SKM-1 (cell line): Measurements from ENCODE around the gene ZCCHC24.

ENCODE experiments used
- DNase-seq: peaks from one replicate; lab custom pipeline; 2025; ENCODE audit not compliant: unreplicated experiment; lab: John Stamatoyannopoulos, UW

The ZCCHC24 gene

DNA sequence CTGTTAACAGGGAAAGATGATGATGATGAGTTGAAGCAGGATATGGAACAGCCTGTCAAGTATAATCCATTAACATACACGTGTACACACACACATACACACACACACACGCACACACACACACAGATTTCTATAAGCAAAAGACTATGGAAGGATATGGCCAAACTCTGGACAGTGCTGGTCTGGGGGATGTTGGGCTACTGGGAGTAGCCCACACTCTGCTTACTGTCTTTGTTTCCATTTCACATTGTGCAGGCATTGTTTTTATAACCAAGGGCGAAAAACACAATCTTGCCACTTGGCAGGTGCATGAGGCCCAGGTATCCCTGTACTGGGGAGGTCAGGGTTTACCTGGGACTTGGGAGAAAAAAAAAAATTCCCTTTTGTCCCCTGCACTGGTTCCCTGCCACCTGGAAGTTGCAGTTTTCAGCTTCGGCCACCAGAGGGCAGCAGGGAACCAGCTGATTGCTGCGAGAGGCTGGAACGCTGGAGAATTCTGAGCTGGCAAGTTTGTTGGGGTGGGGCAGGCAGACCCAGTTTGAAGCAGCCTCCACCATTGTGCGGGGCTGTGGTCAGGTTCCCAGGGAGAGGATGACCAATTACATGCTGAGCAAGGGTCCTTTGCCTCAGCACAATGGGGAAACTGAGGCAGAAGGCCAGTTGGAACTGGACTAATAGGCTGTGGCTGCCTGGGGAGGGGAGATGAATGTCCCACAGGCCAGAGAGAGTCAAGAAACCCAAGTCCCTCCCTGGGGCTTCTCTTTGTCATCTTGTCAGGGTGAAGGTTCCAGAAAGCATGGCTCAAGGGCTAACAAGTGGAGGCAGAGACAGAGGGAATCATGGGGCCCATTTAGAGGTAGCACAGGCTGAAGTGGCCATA, 70.9 kb downstream of the ZCCHC24 start:
- DNase-seq = peak; percentile 70

- no peak for DNase-seq
Observed at GRCh38 chr10:79372871-79373270, 72.6 kb downstream of the ZCCHC24 start.

DNA sequence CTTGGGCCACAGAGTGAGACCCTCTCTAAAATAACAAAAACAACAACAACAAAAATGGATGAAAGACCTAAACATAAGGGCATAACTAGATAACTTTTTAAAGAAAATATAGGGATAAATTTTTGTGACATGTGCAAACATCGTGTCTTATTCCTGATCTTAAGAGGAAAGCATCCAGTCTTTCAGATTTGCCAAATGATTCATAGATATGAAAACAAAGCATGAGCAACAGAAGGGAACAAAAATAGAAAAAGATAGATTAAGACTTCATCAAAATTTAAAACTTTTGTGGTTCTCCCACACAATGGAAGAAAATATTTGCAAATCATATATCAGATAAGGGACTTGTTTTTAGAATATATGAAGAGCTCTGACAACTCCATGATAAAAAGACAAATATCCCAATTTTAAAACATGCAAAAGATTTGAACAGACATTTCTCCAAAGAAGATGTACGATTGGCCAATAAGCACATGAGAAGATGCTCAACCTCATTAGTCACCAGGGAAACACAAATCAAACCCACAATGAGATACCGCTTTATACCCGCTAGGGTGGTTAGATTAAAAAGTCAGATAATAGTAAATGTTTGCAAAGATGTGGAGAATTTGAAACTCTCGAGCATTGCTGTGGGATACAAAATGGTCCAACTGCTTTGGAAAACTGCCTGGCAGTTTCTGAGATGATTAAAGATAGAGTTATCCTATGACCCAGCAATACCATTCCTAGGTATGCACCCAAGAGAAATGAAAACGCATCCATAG, 77.8 kb downstream of the ZCCHC24 start:
- DNase-seq = no peak

DNA sequence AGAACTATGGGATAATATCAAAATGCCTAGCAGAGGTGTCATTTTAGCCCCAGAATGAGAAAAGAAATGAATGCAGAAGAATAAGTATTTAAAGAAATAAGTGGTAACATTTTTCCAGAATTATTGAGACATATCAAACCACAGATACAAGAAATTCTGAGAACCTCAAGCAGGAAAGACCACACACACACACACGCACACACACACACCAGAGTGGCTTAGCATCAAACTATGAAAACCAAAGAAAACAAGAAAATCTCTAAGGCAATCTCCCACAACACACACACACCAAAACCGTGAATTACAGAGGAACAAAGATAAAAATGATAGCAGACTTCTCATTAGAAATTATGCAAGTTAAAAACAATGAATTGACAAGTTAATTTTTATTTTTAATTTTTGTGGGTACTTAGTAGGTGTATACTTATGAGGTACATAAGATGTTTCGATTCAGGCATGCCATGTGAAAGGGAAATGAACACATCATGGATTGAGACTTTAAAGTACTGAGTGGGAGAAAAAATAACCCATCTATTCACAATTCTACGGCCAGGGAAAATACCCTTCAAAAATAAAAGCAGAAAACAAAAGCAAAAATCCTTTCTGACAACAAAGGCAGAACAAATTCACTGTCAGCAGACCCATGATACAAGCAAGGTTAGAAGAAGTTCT, 83.6 kb downstream of the ZCCHC24 start:
- no peak for DNase-seq

DNA sequence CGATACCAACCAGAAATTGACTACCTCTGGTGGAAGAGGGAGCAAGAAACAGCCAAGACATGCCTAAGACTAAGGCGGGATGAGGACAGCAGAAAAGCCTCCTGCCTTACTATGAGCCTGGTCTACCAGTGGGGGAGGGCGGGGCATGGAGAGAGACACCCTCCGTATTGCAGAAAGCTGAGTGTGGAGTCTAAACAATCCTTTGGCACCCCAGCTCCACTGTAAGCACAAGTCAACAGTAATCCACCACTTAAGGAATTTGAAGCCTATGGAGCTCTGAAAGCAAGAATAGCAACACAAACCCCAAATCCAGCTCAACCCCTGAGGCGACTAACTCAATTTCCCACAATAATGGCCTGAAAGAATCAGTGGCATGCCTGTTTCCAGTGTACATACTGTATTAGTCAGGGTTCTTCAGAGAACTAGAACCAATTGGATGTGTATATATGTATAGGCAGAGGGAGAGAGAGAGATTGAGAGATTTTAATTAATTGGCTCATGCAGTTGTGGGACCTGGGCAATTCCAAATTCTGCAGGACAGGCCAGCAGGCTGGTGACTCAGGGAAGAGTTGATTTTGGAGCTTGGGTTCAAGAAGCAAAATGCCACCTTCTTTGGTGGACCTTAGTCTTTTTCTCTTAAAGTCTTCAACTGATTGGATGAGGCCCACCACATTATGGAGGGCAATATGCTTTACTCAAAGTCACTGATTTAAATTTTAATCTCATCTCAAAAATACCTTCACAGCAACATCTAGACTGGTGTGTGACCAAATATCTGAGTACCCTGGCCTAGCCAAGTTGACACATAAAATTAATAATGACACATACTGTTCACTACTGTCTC, 84.7 kb downstream of the ZCCHC24 start:
- DNase-seq = no peak

DNA sequence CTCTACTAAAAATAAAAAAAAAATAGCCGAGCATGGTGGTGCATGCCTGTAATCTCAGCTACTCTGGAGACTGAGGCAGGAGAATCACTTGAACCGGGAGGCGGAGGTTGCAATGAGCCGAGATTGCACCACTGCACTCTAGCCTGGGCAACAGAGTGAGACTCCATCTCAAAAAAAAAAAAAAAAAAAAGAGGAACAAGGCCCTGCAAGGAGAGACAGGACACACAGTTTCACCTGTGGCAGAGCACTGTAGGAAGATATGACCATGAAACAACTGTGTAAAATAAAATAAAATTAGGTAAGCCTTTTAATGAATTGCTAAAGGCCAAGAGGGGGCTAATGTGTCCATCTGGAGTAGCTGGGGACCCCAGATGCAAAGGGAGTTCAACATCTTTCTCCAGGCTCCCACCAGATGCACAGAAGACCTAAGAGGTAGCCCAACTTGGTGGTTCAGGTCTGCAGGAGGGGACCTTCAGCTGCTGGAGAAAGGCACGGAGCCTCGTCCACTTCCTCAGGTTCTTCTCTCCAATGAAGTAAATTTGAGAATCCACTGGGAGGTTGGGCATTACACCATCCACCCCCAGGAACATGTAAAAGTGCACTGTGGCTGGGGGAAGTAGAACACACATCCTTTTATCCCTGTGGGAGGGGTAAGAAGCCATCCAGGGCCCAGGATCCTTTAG, 85.5 kb downstream of the ZCCHC24 start:
- DNase-seq = no peak

DNA sequence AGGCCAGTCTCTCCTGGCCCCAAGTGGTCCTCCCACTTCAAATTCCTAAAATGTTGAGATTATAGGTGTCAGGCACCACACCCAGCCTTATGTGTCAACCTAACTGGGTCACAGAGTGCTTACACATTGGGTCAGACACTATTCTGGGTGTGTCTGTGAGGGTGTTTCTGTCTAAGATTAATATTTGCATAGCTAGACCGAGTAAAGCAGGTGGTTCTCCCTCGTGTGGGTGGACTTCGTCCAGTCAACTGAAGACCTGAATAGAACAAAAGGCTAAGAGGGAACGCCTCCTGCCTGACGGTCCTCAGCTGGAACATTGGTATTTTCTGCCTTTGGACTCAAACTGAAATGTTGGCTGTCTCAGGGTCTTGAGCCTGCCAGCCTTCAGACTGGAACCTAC, 86.6 kb downstream of the ZCCHC24 start:
- no peak for DNase-seq

DNA sequence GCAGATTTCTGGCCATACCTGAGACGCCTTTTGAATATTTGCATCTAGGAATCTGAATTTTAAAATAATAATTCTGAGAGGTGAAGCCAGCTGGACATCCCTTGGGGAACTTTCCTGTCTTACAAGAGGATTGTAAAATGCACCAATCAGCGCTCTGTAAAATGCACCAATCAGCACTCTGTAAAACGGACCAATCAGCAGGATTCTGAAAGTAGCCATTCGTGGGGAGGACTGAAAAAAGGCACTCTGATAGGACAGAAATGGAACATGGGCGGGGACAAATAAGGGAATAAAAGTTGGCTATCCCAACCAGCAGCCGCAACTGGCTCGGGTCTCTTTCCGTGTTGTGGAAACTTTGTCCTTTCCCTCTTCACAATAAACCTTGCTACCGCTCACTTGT, 88.2 kb downstream of the ZCCHC24 start:
- no peak for DNase-seq

GRCh38 chr10:79356104-79356503, 89.3 kb downstream of the ZCCHC24 start:
- peak; percentile 42 for DNase-seq

DNA sequence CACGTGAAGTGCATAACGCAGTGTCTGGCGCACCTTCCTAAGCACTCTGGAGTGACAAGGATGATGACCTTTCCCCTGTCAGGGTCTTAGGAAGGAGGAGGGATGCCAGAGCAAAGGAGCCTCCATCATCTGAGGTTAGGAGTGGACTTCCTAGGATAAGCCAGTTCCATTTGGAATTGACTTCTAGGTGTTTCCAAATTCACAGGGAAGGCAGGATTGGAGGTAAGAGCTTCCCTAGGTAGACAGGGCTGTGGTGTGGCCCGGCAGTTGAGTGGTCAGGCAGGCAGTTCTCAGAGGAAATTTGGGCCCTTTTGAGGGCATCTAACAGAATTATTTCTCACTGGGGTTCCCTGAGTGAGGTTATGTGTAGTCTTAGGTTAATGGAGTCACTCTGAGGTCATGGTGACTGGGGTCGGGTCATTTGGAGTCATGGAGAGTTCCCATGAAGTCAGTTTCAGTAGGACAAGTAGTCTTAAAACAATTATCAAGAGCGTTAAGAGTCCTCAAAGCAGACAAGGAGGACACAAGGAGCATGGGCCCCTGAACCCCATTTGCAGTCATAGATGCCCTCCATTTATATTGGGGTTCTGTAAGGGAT, 89.9 kb downstream of the ZCCHC24 start:
- DNase-seq = no peak

GRCh38 chr10:79354615-79355014, 90.8 kb downstream of the ZCCHC24 start:
- no peak for DNase-seq

GRCh38 chr10:79354141-79354540, 91.3 kb downstream of the ZCCHC24 start:
- DNase-seq = no peak

- no peak for DNase-seq
Observed at GRCh38 chr10:79353726-79354125, 91.7 kb downstream of the ZCCHC24 start.

DNA sequence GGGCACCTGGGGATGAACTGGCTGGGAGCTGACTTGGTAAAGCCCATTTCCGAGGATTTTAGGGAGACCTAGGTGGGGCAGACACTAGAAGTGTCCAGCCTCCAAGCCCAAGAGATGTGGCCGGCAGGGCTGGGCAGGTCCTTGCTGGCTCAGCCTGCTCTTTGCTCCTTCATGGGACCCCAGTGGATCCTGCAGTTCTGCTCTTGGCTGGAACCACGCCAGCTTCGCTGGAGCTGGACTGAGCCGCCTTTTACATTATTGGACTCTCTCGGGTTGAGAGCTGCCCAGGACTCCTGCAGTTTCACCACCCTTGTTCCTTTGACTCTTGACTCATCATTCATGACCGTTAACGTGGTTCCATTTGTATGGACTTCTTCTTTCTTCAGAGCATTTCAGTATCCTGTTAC, 92.4 kb downstream of the ZCCHC24 start:
- DNase-seq = peak; percentile 6

GRCh38 chr10:79352035-79352877, 93.2 kb downstream of the ZCCHC24 start:
- no peak for DNase-seq

DNA sequence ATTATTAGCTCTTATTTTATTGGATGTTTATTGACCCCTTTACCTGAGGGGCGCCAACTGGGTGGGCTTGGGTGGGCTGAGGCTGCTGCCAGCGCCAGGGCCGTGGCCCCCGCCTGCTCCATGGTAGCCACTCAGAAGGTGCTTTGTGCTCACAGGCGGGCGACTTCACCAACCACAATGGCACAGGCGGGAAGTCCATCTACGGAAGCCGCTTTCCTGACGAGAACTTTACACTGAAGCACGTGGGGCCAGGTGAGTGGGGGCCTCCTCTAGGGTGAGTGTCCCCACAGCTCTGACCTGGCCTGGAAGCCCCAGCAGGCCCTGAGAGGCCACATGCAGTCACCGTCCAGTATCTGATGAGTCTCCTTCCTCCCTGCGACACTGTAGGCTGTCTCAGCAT, 94.1 kb downstream of the ZCCHC24 start:
- no peak for DNase-seq

GRCh38 chr10:79350407-79351154, 94.8 kb downstream of the ZCCHC24 start:
- no peak for DNase-seq

DNA sequence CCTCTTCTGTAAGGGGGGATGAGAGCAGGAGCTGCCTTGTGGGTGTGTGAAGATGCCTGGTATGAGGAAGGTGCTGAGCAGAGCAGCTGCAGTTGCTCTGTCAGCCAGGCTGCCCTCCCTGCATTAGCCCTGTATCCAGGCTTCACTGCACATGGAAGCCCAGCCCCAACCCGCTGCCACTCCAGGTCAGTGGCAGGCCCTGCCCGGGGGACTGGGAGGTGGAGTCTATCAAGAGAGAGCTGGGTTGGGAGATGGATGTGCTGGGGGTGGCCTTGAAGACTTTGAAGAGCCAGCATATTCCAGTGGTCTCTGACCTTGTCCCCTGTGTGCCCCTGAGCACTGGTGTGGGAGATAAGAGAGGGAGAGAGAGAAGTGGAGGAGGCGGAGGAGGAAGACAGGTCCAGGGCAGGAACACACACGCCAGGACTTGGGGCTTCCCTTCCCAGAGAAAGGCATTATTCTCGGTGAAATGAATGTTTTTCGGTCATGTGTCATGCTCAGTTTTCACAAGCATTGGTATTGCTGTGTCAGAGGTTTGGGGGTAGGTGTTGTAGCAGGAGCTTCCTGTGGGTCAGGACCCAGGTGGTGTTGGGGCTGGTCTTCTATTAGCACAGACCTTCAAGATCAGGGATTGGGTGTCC, 95.5 kb downstream of the ZCCHC24 start:
- no peak for DNase-seq
